GM12878 (cell line): ENCODE measurements around the gene SEC22C. TPM values are rescaled to one million over a fixed set of nuclear protein-coding genes. Genes with fewer than 3 reads are reported as not detected.

Source experiments
- ATAC-seq: fragments of 200-7000 bp; cut with Tn5 transposase; 3 replicates; pipeline ENCODE4 v1.9.1; 2020; ENCODE audit warnings: mild to moderate bottlenecking, moderate library complexity
- BruUV-seq: library from RNA; stranded (reverse); fragments of 400-500 nt; replicated peaks from 2 replicates; lab custom pipeline; 2021; lab: Mats Ljungman, UMichigan
- CTCF ChIA-PET: fragments of 300-600 bp; sonication (Branson Sonifier 250); formaldehyde crosslinking; extraction: SDS; loops from one replicate; lab custom pipeline; 2021; ENCODE audit warnings: inconsistent platforms; lab: Yijun Ruan, JAX
- POLR2A ChIA-PET: fragments of 350-600 bp; formaldehyde crosslinking; extraction: SDS; loops from one replicate; lab custom pipeline; 2021; ENCODE audit warnings: inconsistent platforms; lab: Charles Lee
- RAD21 ChIA-PET: fragments of 300-600 bp; sonication (Branson Sonifier 250); formaldehyde crosslinking; loops from one replicate; lab custom pipeline; 2023; ENCODE audit warnings: antibody characterized with exemption; ENCODE audit not compliant: unreplicated experiment; lab: Charles Lee
- SMC1A ChIA-PET: fragments of 300-600 bp; sonication (Branson Sonifier 250); formaldehyde crosslinking; loops from one replicate; lab custom pipeline; 2023; ENCODE audit not compliant: unreplicated experiment, uncharacterized antibody; lab: Charles Lee
- DNase-seq: peaks from one replicate; pipeline ENCODE4 v3.0.0-alpha.2; 2011; ENCODE audit warnings: low read depth, low spot score
- FAIRE-seq: peaks from 3 replicates; lab custom pipeline; 2011; peaks lifted over from hg19 to GRCh38; lab: Jason Lieb, UNC
- H2AFZ ChIP-seq: 2 replicates; pipeline ENCODE4 v1.6.0; 2011; ENCODE audit warnings: low read depth, low read length, control low read depth; ENCODE audit not compliant: control insufficient read depth
- H3K27ac ChIP-seq: 2 replicates; pipeline ENCODE4 v1.5.1; 2011; ENCODE audit warnings: control low read depth; ENCODE audit not compliant: control insufficient read depth, insufficient read depth
- H3K27me3 ChIP-seq, 2 experiments: replicated peaks in 1 of 2; 2 replicates each; pipeline versions ENCODE4 v1.6.0 to v1.6.1; 2011; ENCODE audit warnings: low read length in 1 of 2; ENCODE audit not compliant: control insufficient read depth in 2 of 2, insufficient read depth in 2 of 2
- H3K36me3 ChIP-seq, 2 experiments: 2 replicates each; pipeline ENCODE4 v1.5.1; 2011; ENCODE audit warnings: low read length in 1 of 2; ENCODE audit not compliant: control insufficient read depth in 2 of 2, insufficient read depth in 2 of 2
- H3K4me1 ChIP-seq: 2 replicates; pipeline ENCODE4 v1.6.1; 2011; ENCODE audit warnings: mild to moderate bottlenecking, low read length, moderate library complexity, mixed read lengths; ENCODE audit not compliant: control insufficient read depth, insufficient read depth
- H3K4me2 ChIP-seq: 2 replicates; pipeline ENCODE4 v1.6.0; 2011; ENCODE audit warnings: control low read depth; ENCODE audit not compliant: control insufficient read depth, insufficient read depth
- H3K4me3 ChIP-seq: fragments of 200-600 bp; sonication (generic); 2 replicates; pipeline ENCODE4 v1.5.1; 2016
- H3K79me2 ChIP-seq: 2 replicates; pipeline ENCODE4 v1.6.0; 2011; ENCODE audit warnings: low read length; ENCODE audit not compliant: control insufficient read depth, insufficient read depth
- H3K9ac ChIP-seq: 2 replicates; pipeline ENCODE4 v1.8.0; 2011; ENCODE audit warnings: low read length, control low read depth, mixed read lengths; ENCODE audit not compliant: control insufficient read depth, insufficient read depth
- H3K9me3 ChIP-seq: replicated peaks from 3 replicates; pipeline ENCODE4 v1.5.1; 2011; ENCODE audit warnings: mild to moderate bottlenecking, low read length; ENCODE audit not compliant: control insufficient read depth, insufficient read depth
- H4K20me1 ChIP-seq: 2 replicates; pipeline ENCODE4 v1.6.0; 2011; ENCODE audit not compliant: control insufficient read depth, insufficient read depth
- ATF3 ChIP-seq: IDR thresholded peaks from 2 replicates; pipeline ENCODE4 v1.6.1; 2011; ENCODE audit warnings: low read depth, mild to moderate bottlenecking, low read length, moderate library complexity, borderline replicate concordance; ENCODE audit errors: extremely low read depth
- CUX1 ChIP-seq: IDR thresholded peaks from 2 replicates; pipeline ENCODE4 v1.6.1; 2012; ENCODE audit warnings: improper control_type of control experiment, low read depth, low read length; ENCODE audit not compliant: insufficient replicate concordance
- HCFC1 ChIP-seq: fragments of 150-350 bp; IDR thresholded peaks from 2 replicates; pipeline ENCODE4 v1.6.1; 2014; ENCODE audit warnings: low read length
- JUND ChIP-seq: IDR thresholded peaks from 2 replicates; pipeline ENCODE4 v1.6.1; 2012; ENCODE audit warnings: low read depth, mild to moderate bottlenecking, low read length, improper control_type of control experiment, moderate library complexity
- MEF2B ChIP-seq: fragments of 450-650 bp; IDR thresholded peaks from 2 replicates; pipeline ENCODE4 v1.6.1; 2018; ENCODE audit warnings: mild to moderate bottlenecking, moderate library complexity; ENCODE audit not compliant: partially characterized antibody, poor library complexity, severe bottlenecking
- NKRF ChIP-seq: fragments of 450-650 bp; conservative IDR thresholded peaks from 2 replicates; pipeline ENCODE4 v1.6.1; 2017; ENCODE audit warnings: mild to moderate bottlenecking, moderate library complexity
- TCF7 ChIP-seq: IDR thresholded peaks from 2 replicates; pipeline ENCODE4 v1.6.1; 2014; ENCODE audit warnings: antibody characterized with exemption, borderline replicate concordance
- YBX1 ChIP-seq: fragments of 450-650 bp; IDR thresholded peaks from 2 replicates; pipeline ENCODE4 v1.6.1; 2016; ENCODE audit warnings: antibody characterized with exemption
- ZZZ3 ChIP-seq: IDR thresholded peaks from 2 replicates; pipeline ENCODE4 v1.6.1; 2011; ENCODE audit warnings: low read depth; ENCODE audit not compliant: control insufficient read depth, insufficient read length
- WGBS: methylation state at CpG from one replicate; pipeline ENCODE4 v1.1.6; 2016; ENCODE audit warnings: low lambda C conversion rate; ENCODE audit not compliant: insufficient replicate concordance, insufficient coverage; ENCODE audit errors: missing lambda C conversion rate; 5-methylcytosine and 5-hydroxymethylcytosine counted together
- in situ Hi-C: fragments of 300-500 bp; cut with MboI; formaldehyde crosslinking; loops from 9 replicates; pipeline ENCODE4 v1.14.3; 2018; ENCODE audit warnings: mixed read lengths
- intact Hi-C: fragments of 100-400 bp; cut with micrococcal nuclease; formaldehyde crosslinking; loops from one replicate; pipeline ENCODE4 v1.14.2; 2022; ENCODE audit not compliant: unreplicated experiment
- polyA plus RNA-seq, 11 experiments: library from polyadenylated mRNA; depleted of rRNA in 4 of 11; unstranded in 6 of 11; stranded (reverse) in 5 of 11; fragments of >200 nt; fragmentation: Nextera tagmentation in 4 of 11; fragmentation: Illumina TruSeq in 1 of 11; extraction: Ambion mirVana in 4 of 11; extraction: Trizol in 1 of 11; gene quantifications; 1 replicate in 1 of 11; 2 replicates in 10 of 11; pipeline versions ENCODE4 v1.2.1 to v1.2.3, GENCODE V29; 2011 to 2016; ENCODE audit warnings: inconsistent platforms in 2 of 11, missing spikeins in 2 of 11, low read depth in 1 of 11
- total RNA-seq, 4 experiments: library from RNA; depleted of rRNA in 3 of 4; stranded (reverse); fragments of >200 nt in 3 of 4; fragmentation: Illumina TruSeq in 1 of 4; extraction: Trizol in 1 of 4; gene quantifications; 2 replicates each; pipeline versions ENCODE4 v1.2.1 to v1.2.3, GENCODE V29; 2013 to 2021

SEC22C gene
- total and polyA plus RNA-seq, 10 of the 15 experiments (the other 5 are each of a cell fraction or from before 2014, with no cell fraction given), result 15.6 to 47.0 (median 39.1) TPM

GRCh38 chr3:42529468-42529867 lies 52.3 kb downstream of the SEC22C start (continued):
- TF ChIP-seq CUX1 (no peak), MEF2B (no peak), NKRF (no peak)

- no peaks in the 10 kb centered on the region for H4K20me1 ChIP-seq
- ChIA-PET CTCF (interaction anchor here (0.5 to 1.4 kb wide), 2 partner anchors 280 to 621 kb away, joined by 3 to 4 read pairs; no protein-coding TSS in a partner anchor), SMC1A (no interaction called here), POLR2A (no interaction called here), RAD21 (no interaction called here)
- no peak overlapping the region for H3K9ac ChIP-seq
- in situ Hi-C loops (no loop called here), intact Hi-C loops (no loop called here)
- no peaks in the 10 kb centered on the region for H3K79me2 ChIP-seq
- H3K36me3 ChIP-seq, result no peaks in the 10 kb centered on the region
- FAIRE-seq (no peak), DNase-seq (no peak), ATAC-seq (no peak)
- H3K27me3 ChIP-seq, result no peaks in the 10 kb centered on the region; a peak in 2 of 4 replicates
- no peak overlapping the region for H3K4me3 ChIP-seq
- no peaks in the 10 kb centered on the region for H3K9me3 ChIP-seq
- no TSS peak for BruUV-seq
- no peak overlapping the region for H3K4me2 ChIP-seq
- H3K4me1 ChIP-seq, result no peaks in the 10 kb centered on the region
- H3K27ac ChIP-seq, result no peak overlapping the region
- no peak overlapping the region for H2AFZ ChIP-seq
- WGBS, result 38% methylated on average over 11 of the region's 11 CpGs
- no peak for TF ChIP-seq ATF3
- no peak for TF ChIP-seq JUND
- TF ChIP-seq YBX1, result no peak
- TF ChIP-seq HCFC1, result no peak
- no peak for TF ChIP-seq TCF7
- no peak for TF ChIP-seq NKRF
- no peak for TF ChIP-seq ZZZ3
Observed at GRCh38 chr3:42527368-42527917, 54.3 kb downstream of the SEC22C start.
